GM10847 (cell line): ENCODE results near the gene GID8.

Experiments used
- POLR2A ChIP-seq: IDR thresholded peaks from 2 replicates; pipeline ENCODE4 v1.6.1; 2011; ENCODE audit not compliant: insufficient read length; ENCODE audit errors: extremely low read depth

Gene GID8

DNA sequence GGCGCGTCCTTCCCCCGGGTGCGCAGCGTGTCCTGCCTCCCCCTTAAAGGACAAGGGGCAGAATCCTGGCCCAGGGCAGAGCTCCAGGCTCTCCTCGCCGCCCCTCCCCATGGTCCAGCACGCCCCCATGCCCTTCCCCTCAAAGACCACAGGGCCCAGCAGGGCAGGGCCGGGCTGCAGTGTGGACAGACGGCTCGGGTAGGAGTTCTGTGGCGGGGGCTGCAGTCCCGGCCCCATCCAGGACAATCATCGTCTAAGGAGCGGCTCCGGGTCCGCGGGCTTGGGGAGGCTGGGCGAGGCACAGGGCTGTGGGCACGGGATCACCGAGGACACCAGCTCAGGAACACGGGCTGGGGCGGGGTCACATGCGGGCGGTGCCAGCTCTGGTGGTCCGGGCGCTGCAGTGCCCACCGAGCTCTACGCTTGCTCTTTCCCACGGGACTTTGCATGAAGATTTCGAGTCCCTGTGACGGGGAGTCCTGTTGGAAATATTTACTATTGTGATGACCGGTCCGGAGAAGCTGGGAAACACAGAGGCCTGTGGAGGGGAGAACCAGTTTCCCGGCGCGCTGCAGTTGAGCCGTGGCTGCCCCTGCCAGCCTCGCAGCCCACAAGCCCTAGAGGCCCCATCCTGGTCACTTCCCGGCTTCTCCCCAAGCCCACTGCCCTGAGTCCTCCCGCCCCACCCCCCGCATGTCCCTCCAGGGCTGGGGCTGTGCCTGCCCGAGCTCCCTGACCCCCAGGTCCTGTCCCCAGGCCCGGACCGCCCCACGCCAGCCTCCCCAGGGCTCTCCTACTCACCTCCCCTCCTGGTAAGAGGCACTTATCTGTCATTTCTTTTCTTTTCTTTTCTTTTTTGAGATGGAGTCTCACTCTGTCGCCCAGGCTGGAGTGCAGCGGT, 35.1 kb downstream of the GID8 start:
- no peak for TF ChIP-seq POLR2A

DNA sequence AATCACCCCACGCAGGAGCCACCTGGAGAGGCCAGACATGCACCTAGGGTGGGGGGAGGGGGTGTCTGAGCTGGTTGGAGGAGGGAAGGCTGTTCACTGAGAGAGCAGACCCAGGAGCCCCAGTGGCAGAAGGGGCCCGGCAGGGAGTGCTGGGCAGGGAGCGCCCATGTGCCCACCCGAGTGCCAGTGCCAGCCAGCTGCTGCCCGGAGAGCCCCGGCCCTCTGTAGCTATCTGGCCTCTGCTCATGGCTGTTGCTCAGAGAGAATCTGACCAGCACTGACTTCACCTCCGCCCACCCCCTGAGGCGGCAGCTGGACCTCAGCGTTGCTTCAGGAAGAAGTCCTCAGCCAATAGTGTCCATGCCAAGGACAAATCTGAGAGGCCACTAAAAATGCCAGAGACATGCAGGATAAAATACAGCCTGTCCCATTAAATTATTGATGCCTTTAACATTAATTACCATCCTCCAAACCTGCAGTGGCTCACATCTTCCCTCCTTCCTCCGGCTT, 37.4 kb downstream of the GID8 start:
- TF ChIP-seq POLR2A, result no peak

DNA sequence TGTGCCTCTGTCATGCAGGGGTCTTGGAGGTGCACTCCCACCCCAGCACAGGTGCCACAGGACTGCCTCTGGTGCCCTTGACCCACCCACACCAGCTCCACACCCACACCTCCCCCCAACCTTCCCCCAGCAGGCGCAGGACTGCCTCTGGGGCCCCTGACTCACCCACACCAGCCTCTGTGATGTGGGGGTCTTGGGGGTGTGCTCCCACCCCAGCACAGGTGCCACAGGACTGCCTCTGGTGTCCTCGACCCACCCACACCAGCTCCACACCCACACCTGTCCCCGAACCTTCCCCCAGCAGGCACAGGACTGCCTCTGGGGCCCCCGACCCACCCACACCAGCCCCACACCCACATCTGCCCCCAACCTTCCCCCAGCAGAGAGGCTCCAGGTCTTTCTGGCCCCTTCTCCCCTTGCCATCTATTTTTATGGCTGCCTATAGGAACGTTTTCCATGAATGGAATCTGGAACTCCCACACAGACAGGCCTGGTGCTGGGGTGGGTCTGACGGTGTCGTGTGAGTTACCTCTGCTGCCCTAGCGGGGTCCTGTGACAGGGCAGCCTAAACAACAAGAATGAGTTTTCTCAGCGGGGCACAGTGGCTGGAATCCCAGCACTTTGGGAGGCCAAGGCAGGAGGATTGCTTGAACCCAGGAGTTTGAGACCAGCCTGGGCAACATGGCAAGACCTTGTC, 38.0 kb downstream of the GID8 start:
- no peak for TF ChIP-seq POLR2A

DNA sequence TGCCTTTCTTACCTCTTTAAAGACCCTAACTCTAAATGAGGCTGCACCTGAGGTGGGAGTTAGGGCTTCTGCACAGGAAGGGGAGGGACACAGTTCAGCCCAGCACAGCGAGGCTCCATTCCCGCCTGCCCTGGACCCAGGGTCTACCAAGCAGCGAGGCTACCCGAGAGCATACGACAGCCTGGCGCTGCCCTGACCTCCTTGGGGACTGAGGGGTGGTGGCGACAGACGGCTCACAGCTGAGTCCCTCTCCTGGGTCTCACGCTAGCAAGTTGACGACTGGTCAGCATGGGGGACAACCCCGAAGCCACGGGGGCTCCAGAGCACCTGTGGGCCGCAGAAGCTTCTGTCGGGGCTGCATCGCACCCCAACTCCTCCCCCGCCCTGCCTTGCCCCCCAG, 38.9 kb downstream of the GID8 start:
- no peak for TF ChIP-seq POLR2A

DNA sequence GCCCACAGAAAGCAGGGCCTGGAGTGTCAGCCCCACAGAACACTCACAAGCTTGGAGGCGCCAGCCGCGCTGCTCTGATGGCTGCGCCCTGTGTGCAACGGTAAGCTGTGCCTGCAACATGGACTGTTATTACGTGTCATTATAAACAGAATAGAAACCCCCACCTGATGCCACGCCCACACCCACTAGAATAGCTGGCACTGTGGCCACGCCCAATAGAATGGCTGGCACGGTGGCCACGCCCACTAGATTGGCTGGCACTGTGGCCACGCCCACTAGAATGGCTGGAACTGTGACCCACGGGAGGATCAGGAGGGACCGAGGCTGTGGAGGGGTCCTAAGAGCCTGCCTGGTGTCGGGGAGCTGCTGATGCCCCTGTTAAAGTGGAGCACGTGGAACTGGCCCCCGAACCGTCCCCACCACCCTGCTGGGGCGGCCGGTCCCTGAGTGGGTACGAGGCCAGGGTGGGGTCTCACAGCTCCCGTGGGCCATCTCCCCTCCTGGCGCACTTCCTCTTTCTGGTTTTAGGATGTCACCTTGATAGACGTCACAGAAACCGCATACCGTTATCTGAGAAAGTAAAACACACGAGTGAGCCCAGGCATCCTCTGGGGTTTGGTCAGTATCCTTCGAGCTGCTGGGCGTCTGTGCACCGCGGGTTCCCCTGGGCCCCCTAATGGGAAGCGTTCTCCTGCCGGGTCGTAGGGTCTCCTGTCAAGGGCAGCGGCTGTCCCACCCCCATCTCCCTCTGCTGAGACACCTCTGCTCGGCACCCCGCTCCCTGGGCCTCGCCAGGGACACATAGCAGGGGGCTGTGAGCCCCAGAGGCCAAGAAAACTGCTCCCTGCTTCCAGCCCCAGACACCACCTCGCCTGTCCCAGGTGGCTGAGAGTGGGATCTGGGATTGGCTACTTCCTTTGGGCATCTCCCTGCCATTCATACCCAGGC, 39.9 kb downstream of the GID8 start:
- peak; percentile 24 for TF ChIP-seq POLR2A

DNA sequence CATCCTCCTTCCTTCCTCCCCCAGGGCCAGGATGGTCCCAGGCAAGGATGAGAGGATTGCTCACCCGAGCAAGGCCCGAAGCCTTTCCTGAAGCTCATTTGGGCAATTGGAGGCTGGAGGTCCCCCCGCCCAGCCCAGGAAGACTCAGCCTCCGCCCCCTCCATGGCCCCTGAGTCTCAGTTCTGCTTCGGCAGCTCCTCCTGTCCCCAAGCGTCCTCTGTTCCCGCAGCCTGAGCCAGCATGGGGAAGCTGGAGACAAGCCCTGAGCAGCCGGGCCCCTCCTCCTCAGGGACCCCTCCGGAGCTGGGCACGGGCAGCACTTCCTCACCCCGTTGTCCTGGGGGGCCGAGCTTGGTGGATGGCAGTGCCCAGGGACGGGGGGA, 40.6 kb downstream of the GID8 start:
- TF ChIP-seq POLR2A, result no peak

DNA sequence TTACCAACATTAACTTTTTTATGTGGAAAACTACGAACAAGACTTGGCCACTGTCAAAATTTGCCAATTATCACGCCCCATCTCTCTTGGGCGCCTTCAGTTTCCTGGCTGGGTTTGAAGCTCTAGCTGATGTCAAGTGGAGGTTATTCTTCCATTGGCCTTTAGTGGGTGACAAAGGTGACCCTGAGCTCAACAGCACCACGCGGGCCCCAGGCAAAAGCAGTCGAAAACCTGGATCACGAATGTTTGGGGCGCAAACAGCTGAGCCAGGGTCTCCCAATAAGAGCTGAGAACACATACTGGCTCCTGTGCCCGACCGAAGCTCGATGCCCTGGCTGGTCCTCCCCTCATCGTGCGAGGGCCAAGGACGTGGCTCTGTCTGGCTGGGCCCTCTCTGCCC, 41.4 kb downstream of the GID8 start:
- TF ChIP-seq POLR2A, result no peak

DNA sequence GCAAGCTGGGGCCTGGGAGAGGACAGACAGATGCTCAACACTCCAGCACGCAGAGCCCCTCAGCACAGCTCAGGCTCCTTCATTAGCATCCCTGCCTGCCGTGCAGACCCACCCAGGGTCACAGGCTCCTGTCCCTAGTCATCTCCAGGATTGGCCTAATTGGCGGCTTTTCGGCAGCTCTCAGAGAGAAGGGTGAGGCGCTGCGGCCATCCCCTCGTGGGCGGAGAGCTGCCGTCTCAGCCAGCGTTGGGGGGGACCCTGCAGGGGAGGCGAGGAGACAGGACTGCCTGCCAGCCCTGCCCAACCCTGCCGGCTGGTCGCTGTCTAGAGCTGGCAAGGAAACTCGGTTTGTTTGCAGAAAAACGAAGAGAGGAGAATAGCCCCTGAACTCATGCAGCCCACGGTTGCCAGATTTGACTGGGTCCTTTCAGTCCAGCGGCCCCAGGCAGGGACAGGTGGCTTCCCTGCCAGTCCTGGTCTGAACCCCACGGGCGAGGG, 42.0 kb downstream of the GID8 start:
- no peak for TF ChIP-seq POLR2A

DNA sequence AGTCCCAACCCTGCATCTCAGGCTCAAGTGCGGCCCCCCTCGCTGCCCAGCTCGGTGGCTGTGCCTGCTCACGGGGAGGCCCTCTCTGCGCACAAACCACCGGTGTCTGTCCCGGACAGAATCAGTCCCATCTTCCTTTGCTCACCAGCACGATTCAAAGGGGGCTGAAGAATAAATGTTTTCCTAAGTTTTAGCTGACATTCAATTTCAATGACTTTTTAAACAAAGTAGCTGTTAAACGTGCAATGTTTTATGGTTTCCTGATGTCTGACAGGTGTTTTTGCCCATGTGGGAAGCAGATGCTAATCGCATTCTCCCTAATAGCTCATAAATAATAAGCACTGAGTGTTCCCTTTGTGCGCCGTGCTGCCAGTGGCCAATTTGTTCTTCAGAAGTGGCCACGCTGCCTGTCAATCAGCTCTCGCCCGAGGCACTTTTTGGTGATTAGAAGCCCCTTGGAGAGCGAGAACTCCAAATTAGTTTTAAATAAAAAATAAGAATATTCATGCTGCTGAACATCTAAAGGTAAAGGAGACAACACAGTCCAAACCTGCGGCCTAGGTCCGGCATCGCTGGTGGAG, 42.5 kb downstream of the GID8 start:
- no peak for TF ChIP-seq POLR2A

DNA sequence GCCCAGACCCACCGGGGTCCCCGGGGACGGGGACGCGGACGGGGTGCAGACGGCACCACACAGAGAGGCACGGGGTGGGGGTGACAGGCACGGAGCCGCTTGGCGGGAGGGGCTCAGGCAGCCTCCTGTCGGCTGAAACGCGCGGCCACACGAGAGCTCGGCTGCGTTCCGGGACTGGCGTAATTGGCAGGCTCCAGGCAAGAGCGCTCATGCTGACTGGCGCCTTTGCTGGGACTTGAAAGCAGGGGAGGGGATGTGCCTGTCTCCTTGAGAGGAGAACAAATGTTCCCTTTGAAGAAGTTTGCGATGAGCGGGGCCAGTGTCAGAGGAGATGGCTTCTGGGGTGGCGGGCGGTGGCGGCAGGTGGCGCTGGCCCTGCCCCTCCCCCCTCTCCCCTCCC, 43.0 kb downstream of the GID8 start:
- no peak for TF ChIP-seq POLR2A

DNA sequence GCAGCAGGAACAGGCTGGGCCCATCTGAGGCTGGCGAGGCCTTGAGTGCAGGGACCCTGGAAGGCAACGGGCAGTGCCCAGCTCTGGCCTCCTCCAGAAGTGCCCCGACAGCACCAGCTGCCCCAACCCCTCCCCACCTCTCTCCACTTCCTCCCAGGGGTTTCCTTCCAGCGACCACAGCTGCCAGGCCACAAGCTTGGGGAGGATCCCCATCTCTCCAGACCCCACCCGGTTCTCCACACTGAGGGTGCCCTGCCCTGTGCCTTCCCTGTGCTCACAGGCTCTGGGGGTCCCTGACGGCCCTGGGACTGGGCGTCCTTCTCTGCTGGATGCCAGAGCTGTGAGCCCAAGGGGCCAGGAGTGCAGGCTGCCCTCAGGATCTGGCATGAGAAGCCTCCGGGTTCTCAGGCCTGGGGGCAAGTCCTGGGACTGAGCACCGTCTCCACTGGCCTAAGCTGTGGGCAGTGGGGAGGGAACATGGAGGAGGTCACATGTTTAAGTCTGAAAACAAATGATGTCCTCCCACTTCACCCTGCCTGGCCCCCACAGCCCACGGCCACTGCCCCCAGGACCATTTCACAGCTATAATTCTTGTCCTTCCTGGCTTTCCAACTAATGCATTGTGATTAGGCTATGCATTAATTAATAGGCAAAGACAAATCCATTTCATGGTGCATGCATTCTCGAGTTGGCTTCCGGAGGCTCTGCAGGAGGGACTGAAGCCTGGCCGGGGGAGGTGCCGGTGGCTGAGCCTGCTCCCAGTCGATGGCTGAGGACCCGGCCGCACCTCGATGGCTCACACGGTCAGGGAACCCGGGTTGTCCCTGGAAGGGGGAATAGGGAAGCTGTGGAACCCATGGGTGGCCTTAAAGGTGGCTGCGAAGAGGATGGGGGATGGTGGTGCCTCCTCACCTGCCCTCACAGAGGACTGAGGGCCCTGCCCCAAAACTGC, 44.5 kb downstream of the GID8 start:
- no peak for TF ChIP-seq POLR2A

DNA sequence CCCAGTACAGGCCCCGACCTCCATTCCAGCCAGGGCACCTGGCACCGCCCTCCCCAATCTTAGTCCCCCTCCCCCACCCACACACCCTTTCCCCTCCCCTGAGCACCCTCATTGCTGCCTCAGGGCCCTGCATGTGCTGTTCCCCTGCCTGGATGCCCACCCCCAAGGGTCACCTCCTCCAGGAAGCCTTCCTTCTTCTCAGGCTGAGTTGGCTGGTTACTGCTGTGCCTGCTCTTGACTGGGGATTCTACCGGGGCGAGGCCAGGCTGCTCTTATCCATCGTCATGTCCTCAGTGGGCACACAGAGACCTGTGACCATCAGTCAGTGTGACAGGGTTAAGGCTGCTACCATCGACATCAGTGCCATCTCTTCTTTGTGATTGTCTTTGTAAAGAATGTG, 45.3 kb downstream of the GID8 start:
- TF ChIP-seq POLR2A, result no peak

DNA sequence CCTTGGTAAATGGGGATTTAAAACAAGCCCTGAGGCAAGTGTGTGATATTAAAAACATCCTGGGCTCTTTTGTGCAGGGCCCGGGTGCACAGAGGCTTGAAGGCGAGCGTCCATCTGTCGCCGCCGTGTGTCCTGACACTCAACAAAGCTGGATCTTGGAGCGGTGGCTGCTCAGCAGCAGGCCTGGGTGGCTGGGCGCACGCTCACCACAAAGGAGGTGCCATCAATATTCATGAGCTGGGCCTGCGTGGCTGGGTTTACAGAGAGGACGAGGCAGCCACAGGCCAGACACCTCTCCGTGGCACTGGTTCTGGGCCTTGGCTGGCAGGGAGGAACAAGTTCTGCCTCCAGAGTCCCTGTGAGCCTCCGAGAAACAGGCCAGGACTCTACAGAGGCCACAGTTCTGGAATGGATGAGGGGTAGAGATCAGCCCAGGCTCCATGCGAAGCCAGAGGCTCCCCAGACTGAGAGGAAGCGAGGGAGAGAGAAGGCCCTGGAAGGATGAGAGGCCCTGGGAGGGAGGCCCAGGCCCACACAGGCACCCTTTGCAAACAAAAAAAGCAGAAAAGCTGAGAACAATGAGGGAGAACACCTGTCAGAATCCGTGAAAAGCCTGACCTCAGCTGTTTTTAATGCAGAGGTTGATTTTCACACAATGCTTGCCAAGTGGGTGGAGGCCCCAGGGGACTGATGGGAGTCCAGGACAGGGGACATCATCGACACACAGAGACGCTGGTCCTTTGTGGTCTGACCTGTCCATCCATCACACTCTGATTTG, 46.9 kb downstream of the GID8 start:
- TF ChIP-seq POLR2A, result no peak
